SK-N-SH (cell line): ENCODE results near the gene DSEL. TPM values are rescaled to one million over a fixed set of nuclear protein-coding genes. Genes with fewer than 3 reads are reported as not detected.

Experiments used
- CTCF ChIA-PET: fragments of 300-600, 350-600 bp; formaldehyde crosslinking; extraction: SDS; loops from one replicate; lab custom pipeline; 2021; lab: Yijun Ruan, JAX
- POLR2A ChIA-PET: fragments of 350-600 bp; sonication (Branson Sonifier 250); formaldehyde crosslinking; extraction: SDS; loops from one replicate; lab custom pipeline; 2020; ENCODE audit warnings: antibody characterized with exemption, inconsistent platforms; lab: Yijun Ruan, JAX
- DNase-seq: peaks from one replicate; pipeline ENCODE4 v3.0.0; 2012
- H2AFZ ChIP-seq: fragments of 200-600 bp; sonication (generic); 2 replicates; pipeline ENCODE4 v1.8.1; 2016; ENCODE audit warnings: antibody characterized with exemption, mild to moderate bottlenecking, low read depth
- H3F3A ChIP-seq: fragments of 200-600 bp; sonication (generic); replicated peaks from 2 replicates; pipeline ENCODE3; 2016; ENCODE audit warnings: antibody characterized with exemption, mild to moderate bottlenecking; ENCODE audit not compliant: insufficient read depth
- H3K27ac ChIP-seq, 2 experiments: fragments of 200-500 bp in 1 of 2; fragments of 200-600 bp in 1 of 2; sonication (Bioruptor generic) in 1 of 2; sonication (generic), shearing (Covaris generic) in 1 of 2; 2 replicates each; pipeline versions ENCODE4 v1.5.1 to v1.6.1; 2014 to 2016; ENCODE audit warnings: low read depth in 2 of 2, inconsistent platforms in 1 of 2, low read length in 1 of 2, mild to moderate bottlenecking in 1 of 2, mixed read lengths in 1 of 2
- H3K27me3 ChIP-seq: fragments of 200-600 bp; sonication (generic), shearing (Covaris generic); 2 replicates; pipeline ENCODE4 v1.6.1; 2016; ENCODE audit warnings: mixed run types; ENCODE audit not compliant: insufficient read depth
- H3K36me3 ChIP-seq, 2 experiments: fragments of 200-500 bp in 1 of 2; fragments of 200-600 bp in 1 of 2; sonication (Bioruptor generic) in 1 of 2; sonication (generic) in 1 of 2; replicated peaks in 1 of 2; 2 replicates each; pipeline versions ENCODE3 to v1.5.1; 2014 to 2016; ENCODE audit warnings: low read length in 1 of 2, mild to moderate bottlenecking in 1 of 2; ENCODE audit not compliant: insufficient read depth in 2 of 2, control insufficient read depth in 1 of 2
- H3K4me1 ChIP-seq, 2 experiments: fragments of 200-500 bp in 1 of 2; fragments of 200-600 bp in 1 of 2; sonication (Bioruptor generic) in 1 of 2; sonication (generic), shearing (Covaris generic) in 1 of 2; 2 replicates each; pipeline versions ENCODE4 v1.5.1 to v1.6.1; 2014 to 2016; ENCODE audit warnings: low read depth in 1 of 2, low read length in 1 of 2, mixed run types in 1 of 2; ENCODE audit not compliant: insufficient read depth in 2 of 2, control insufficient read depth in 1 of 2
- H3K4me2 ChIP-seq: fragments of 200-600 bp; sonication (generic), shearing (Covaris generic); 2 replicates; pipeline ENCODE4 v1.6.1; 2017; ENCODE audit warnings: mixed run types
- H3K4me3 ChIP-seq, 2 experiments: fragments of 200-500 bp in 1 of 2; fragments of 200-600 bp in 1 of 2; sonication (Bioruptor generic) in 1 of 2; sonication (generic), shearing (Covaris generic) in 1 of 2; 2 replicates each; pipeline versions ENCODE4 v1.5.1 to v1.8.1; 2014 to 2016; ENCODE audit warnings: low read depth in 2 of 2, inconsistent platforms in 1 of 2, low read length in 1 of 2, mild to moderate bottlenecking in 1 of 2, mixed read lengths in 1 of 2, moderate library complexity in 1 of 2
- H3K79me2 ChIP-seq: fragments of 200-600 bp; sonication (generic); 2 replicates; pipeline ENCODE4 v1.8.1; 2017; ENCODE audit warnings: mild to moderate bottlenecking; ENCODE audit not compliant: insufficient read depth
- H3K9ac ChIP-seq: fragments of 200-600 bp; sonication (generic); 2 replicates; pipeline ENCODE4 v1.6.1; 2017; ENCODE audit warnings: mixed run types
- H3K9me2 ChIP-seq: fragments of 200-600 bp; sonication (generic); 2 replicates; pipeline ENCODE4 v1.6.1; 2017; ENCODE audit warnings: mixed run types
- H3K9me3 ChIP-seq: fragments of 200-600 bp; sonication (generic); 2 replicates; pipeline ENCODE4 v1.6.1; 2017; ENCODE audit warnings: mixed run types, mild to moderate bottlenecking, moderate library complexity
- H4K20me1 ChIP-seq: fragments of 200-600 bp; sonication (generic); 2 replicates; pipeline ENCODE4 v1.6.1; 2017; ENCODE audit warnings: mild to moderate bottlenecking, mixed run types; ENCODE audit not compliant: insufficient read depth
- CHD2 ChIP-seq: fragments of 150-350 bp; IDR thresholded peaks from 2 replicates; pipeline ENCODE4 v1.6.1; 2018; ENCODE audit warnings: low read length; ENCODE audit not compliant: partially characterized antibody
- NFIC ChIP-seq: IDR thresholded peaks from 2 replicates; pipeline ENCODE4 v1.4.0; 2012; ENCODE audit warnings: borderline replicate concordance
- NRF1 ChIP-seq: IDR thresholded peaks from 2 replicates; pipeline ENCODE4 v1.6.1; 2012; ENCODE audit warnings: low read depth, mild to moderate bottlenecking, low read length
- POLR2AphosphoS5 ChIP-seq: IDR thresholded peaks from 2 replicates; pipeline ENCODE4 v1.6.1; 2012; ENCODE audit warnings: low read depth, low read length
- RFX5 ChIP-seq: IDR thresholded peaks from 2 replicates; pipeline ENCODE4 v1.6.1; 2012; ENCODE audit warnings: mild to moderate bottlenecking, improper control_type of control experiment, low read length
- SMC3 ChIP-seq: IDR thresholded peaks from 2 replicates; pipeline ENCODE4 v1.6.1; 2012; ENCODE audit warnings: low read depth, low read length, improper control_type of control experiment
- TEAD4 ChIP-seq: IDR thresholded peaks from 2 replicates; pipeline ENCODE4 v1.4.0; 2012; ENCODE audit warnings: mild to moderate bottlenecking, borderline replicate concordance; ENCODE audit not compliant: insufficient read depth
- WGBS: methylation state at CpG from one replicate; pipeline ENCODE4 v1.1.6; 2017; ENCODE audit warnings: low lambda C conversion rate; 5-methylcytosine and 5-hydroxymethylcytosine counted together
- polyA plus RNA-seq, 3 experiments: library from polyadenylated mRNA; depleted of rRNA; stranded (reverse); fragments of >200 nt; gene quantifications; 2 replicates each; pipeline ENCODE4 v1.2.3, GENCODE V29; 2012
- TF ChIP-seq, protein P1 (sequence below): IDR thresholded peaks from 2 replicates; pipeline ENCODE4 v1.4.0; 2012; ENCODE audit warnings: low read depth, borderline replicate concordance
- TF ChIP-seq, protein P2 (sequence below): fragments of 150-350 bp; IDR thresholded peaks from 2 replicates; pipeline ENCODE4 v1.6.1; 2017; ENCODE audit warnings: antibody characterized with exemption, low read length, low read depth, borderline replicate concordance
- TF ChIP-seq, protein P3 (sequence below): IDR thresholded peaks from 2 replicates; pipeline ENCODE4 v1.4.0; 2012; ENCODE audit warnings: low read depth, borderline replicate concordance

DSEL gene
- polyA plus RNA-seq, 1 of the 3 experiments (the other 2 are of a cell fraction): 3.3 TPM

DNA sequence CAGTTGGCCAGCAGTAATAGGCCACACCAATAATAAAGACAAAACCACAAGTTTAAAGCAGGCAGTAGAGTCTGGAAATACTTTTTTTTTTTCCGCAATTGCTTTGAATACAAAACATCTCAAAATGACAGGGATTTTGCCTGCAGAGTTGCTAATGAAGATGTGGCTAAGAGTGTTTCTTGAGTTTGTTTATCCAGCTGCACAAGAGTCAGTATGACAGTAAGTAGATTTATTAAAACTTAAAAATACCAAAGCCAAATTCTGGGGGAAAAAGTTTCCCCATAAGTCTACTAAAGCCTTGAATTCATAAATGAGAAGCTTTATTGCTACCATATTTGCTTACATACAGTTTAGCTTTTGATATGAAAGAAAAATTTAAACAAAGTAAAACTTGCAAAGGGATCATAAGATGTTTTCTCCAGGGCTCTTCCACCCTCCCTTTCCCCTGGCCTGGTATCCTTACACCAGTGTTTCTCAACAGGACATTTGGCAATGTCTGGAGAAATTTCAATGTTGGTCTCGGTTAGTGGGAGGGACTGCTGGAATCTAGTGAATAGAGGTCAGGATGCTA, 3.9 kb upstream of the DSEL start:
- no peaks in the 10 kb centered on the region for H3K9me3 ChIP-seq
- ChIA-PET POLR2A (no interaction called here), CTCF (interaction anchor here (0.6 kb wide), 1 partner anchor 276 kb away, joined by 3 read pairs; no protein-coding TSS in a partner anchor)
- peaks cover 12% of the 10 kb centered on the region for H3F3A ChIP-seq
- H3K27ac ChIP-seq: no peak overlapping the region
- DNase-seq: no peak
- peaks cover 5 to 8% of the 10 kb centered on the region in 2 experiments; a peak in 3 of 4 replicates for H3K4me1 ChIP-seq
- TF ChIP-seq, protein P1, sequence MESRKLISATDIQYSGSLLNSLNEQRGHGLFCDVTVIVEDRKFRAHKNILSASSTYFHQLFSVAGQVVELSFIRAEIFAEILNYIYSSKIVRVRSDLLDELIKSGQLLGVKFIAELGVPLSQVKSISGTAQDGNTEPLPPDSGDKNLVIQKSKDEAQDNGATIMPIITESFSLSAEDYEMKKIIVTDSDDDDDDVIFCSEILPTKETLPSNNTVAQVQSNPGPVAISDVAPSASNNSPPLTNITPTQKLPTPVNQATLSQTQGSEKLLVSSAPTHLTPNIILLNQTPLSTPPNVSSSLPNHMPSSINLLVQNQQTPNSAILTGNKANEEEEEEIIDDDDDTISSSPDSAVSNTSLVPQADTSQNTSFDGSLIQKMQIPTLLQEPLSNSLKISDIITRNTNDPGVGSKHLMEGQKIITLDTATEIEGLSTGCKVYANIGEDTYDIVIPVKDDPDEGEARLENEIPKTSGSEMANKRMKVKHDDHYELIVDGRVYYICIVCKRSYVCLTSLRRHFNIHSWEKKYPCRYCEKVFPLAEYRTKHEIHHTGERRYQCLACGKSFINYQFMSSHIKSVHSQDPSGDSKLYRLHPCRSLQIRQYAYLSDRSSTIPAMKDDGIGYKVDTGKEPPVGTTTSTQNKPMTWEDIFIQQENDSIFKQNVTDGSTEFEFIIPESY: no peak
- TF ChIP-seq, protein P2, sequence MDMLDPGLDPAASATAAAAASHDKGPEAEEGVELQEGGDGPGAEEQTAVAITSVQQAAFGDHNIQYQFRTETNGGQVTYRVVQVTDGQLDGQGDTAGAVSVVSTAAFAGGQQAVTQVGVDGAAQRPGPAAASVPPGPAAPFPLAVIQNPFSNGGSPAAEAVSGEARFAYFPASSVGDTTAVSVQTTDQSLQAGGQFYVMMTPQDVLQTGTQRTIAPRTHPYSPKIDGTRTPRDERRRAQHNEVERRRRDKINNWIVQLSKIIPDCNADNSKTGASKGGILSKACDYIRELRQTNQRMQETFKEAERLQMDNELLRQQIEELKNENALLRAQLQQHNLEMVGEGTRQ: no peak
- TF ChIP-seq SMC3 (no peak), NRF1 (no peak), POLR2AphosphoS5 (no peak), RFX5 (no peak), NFIC (no peak), TEAD4 (no peak)
- TF ChIP-seq, protein P3, sequence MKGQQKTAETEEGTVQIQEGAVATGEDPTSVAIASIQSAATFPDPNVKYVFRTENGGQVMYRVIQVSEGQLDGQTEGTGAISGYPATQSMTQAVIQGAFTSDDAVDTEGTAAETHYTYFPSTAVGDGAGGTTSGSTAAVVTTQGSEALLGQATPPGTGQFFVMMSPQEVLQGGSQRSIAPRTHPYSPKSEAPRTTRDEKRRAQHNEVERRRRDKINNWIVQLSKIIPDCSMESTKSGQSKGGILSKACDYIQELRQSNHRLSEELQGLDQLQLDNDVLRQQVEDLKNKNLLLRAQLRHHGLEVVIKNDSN: no peak
- peaks cover 10% of the 10 kb centered on the region for H3K79me2 ChIP-seq
- H3K4me2 ChIP-seq: no peak overlapping the region
- no peak overlapping the region for H2AFZ ChIP-seq
- no peaks in the 10 kb centered on the region for H3K9me2 ChIP-seq
- H4K20me1 ChIP-seq: 0 out of 2 replicates have a peak, but pooled peaks cover 3% of the 10 kb centered on the region
- H3K27me3 ChIP-seq: no peaks in the 10 kb centered on the region
- WGBS: 92% methylated on average over 2 of the region's 2 CpGs
- no peak overlapping the region for H3K4me3 ChIP-seq
- H3K36me3 ChIP-seq: no peaks in the 10 kb centered on the region
- H3K9ac ChIP-seq: no peak overlapping the region

DNA sequence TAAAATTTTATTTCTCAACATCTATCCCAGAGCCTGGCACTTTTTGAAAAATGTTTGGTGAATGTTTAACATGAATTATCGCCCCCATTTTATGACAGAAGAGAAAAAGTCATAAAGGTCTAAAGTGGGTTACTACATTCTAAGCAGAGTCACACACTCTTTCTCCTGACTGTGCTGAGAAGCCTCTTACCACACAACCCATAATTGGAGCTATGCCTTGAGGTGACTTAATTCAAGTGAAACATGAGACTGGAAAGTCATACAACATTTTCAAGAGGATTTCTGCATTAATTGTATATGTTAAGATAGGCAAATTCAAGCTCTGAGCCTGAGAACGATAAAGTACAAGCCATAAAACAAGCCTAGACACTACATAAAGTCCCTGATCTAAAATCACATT, 3.1 kb upstream of the DSEL start:
- H3F3A ChIP-seq: peaks cover 3% of the 10 kb centered on the region
- DNase-seq: no peak
- H2AFZ ChIP-seq: no peak overlapping the region
- no peak overlapping the region for H3K27ac ChIP-seq
- H3K4me1 ChIP-seq: peaks cover 0 to 8% of the 10 kb centered on the region in 2 experiments; a peak in 2 of 4 replicates
- H3K9ac ChIP-seq: no peak overlapping the region
- H3K9me2 ChIP-seq: no peaks in the 10 kb centered on the region
- no peaks in the 10 kb centered on the region for H3K36me3 ChIP-seq
- H3K79me2 ChIP-seq: peaks cover 18% of the 10 kb centered on the region
- TF ChIP-seq, protein P1: no peak
- TF ChIP-seq NFIC (no peak), CHD2 (no peak)
- TF ChIP-seq, all 33 proteins: peak for 0
- WGBS: 89% methylated on average over 2 of the region's 2 CpGs
- POLR2A ChIA-PET: no interaction called here
- CTCF ChIA-PET: interaction anchor here (1.2 kb wide), 1 partner anchor 1103 kb away, joined by 3 read pairs; no protein-coding TSS in a partner anchor
- Histone ChIP-seq H3K9me3 (no peaks in the 10 kb centered on the region), H3K4me3 (no peak overlapping the region), H3K4me2 (no peak overlapping the region), H4K20me1 (peaks cover 9% of the 10 kb centered on the region; the same call in 1 of the 2 replicates), H3K27me3 (no peaks in the 10 kb centered on the region)
